ENCODE data around the gene KLHL25.
A peak's percentile ranks its signal among the peaks of the same experiment; 100 is the strongest.

Gene KLHL25

GRCh38 chr15:85794598-85795336, at the start of gene KLHL25:
TSS of gene KLHL25 (minus strand) at chr15:85794925. CDS start at chr15:85769810, 25,115 bp downstream.
- no peaks in the 10 kb centered on the region for H3K36me3 ChIP-seq (ENCODE audit: insufficient read depth, low read length)
- H3K27ac ChIP-seq (ENCODE audit: low read depth, low read length) = peak within 1 kb of the TSS; percentile 52; the same call in 1 of the 2 replicates
- peak within 1 kb of the TSS; percentile 93 for H2AFZ ChIP-seq (ENCODE audit: low read length, unreplicated experiment)
- H3K4me1 ChIP-seq (ENCODE audit: control insufficient read depth, insufficient read depth, low read length, unreplicated experiment) = peaks cover 12% of the 10 kb centered on the region
- peak within 1 kb of the TSS; percentile 98 for H3K4me3 ChIP-seq (ENCODE audit: low read depth, low read length)
- no peaks in the 10 kb centered on the region for H3K27me3 ChIP-seq (ENCODE audit: insufficient read depth, low read length)
- H3K79me2 ChIP-seq (ENCODE audit: control insufficient read depth, insufficient read depth, low read length, unreplicated experiment) = peaks cover 23% of the 10 kb centered on the region

- Histone ChIP-seq H3K36me3 (ENCODE audit: insufficient read depth, low read length) (no peaks in the 10 kb centered on the region), H3K79me2 (ENCODE audit: control insufficient read depth, insufficient read depth, low read length, unreplicated experiment) (no peaks in the 10 kb centered on the region), H3K4me3 (ENCODE audit: low read depth, low read length) (peak overlapping the region; percentile 62), H3K27me3 (ENCODE audit: insufficient read depth, low read length) (peaks cover 23% of the 10 kb centered on the region; the same call in 1 of the 2 replicates), H2AFZ (ENCODE audit: low read length, unreplicated experiment) (peak overlapping the region; percentile 37), H3K27ac (ENCODE audit: low read depth, low read length) (no peak overlapping the region), H3K4me1 (ENCODE audit: control insufficient read depth, insufficient read depth, low read length, unreplicated experiment) (no peaks in the 10 kb centered on the region)
Observed at GRCh38 chr15:85840802-85841152, 46.1 kb upstream of the KLHL25 start.

GRCh38 chr15:85840079-85840801, 45.5 kb upstream of the KLHL25 start:
- Histone ChIP-seq H3K79me2 (ENCODE audit: control insufficient read depth, insufficient read depth, low read length, unreplicated experiment) (no peaks in the 10 kb centered on the region), H2AFZ (ENCODE audit: low read length, unreplicated experiment) (peak overlapping the region; percentile 44), H3K4me1 (ENCODE audit: control insufficient read depth, insufficient read depth, low read length, unreplicated experiment) (no peaks in the 10 kb centered on the region), H3K27me3 (ENCODE audit: insufficient read depth, low read length) (peaks cover 17% of the 10 kb centered on the region; the same call in 1 of the 2 replicates), H3K27ac (ENCODE audit: low read depth, low read length) (no peak overlapping the region), H3K4me3 (ENCODE audit: low read depth, low read length) (peak overlapping the region; percentile 62), H3K36me3 (ENCODE audit: insufficient read depth, low read length) (no peaks in the 10 kb centered on the region)

DNA sequence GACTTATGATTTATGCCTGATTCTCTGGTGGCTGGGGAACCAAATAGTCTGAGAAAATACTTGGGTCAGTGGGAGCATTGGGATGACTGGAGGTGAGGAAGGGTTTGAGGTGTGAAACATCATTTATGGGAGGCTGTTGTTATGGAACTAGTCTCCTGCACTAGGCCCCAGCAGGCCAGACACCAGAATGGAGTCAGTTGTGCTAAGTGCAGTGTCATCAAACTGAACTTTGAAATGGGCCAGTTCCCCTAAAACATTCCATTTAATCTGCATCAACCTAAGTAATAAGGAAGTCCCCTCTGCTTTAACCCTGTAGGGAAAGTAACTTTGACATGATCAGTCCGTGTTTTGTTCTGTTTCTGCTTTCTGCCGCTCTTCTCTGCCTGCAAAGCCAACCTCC, 44.9 kb upstream of the KLHL25 start:
- Histone ChIP-seq H2AFZ (ENCODE audit: low read length, unreplicated experiment) (no peak overlapping the region), H3K36me3 (ENCODE audit: insufficient read depth, low read length) (no peaks in the 10 kb centered on the region), H3K79me2 (ENCODE audit: control insufficient read depth, insufficient read depth, low read length, unreplicated experiment) (no peaks in the 10 kb centered on the region), H3K27ac (ENCODE audit: low read depth, low read length) (no peak overlapping the region), H3K27me3 (ENCODE audit: insufficient read depth, low read length) (peaks cover 11% of the 10 kb centered on the region; the same call in 1 of the 2 replicates), H3K4me1 (ENCODE audit: control insufficient read depth, insufficient read depth, low read length, unreplicated experiment) (no peaks in the 10 kb centered on the region), H3K4me3 (ENCODE audit: low read depth, low read length) (no peak overlapping the region)

DNA sequence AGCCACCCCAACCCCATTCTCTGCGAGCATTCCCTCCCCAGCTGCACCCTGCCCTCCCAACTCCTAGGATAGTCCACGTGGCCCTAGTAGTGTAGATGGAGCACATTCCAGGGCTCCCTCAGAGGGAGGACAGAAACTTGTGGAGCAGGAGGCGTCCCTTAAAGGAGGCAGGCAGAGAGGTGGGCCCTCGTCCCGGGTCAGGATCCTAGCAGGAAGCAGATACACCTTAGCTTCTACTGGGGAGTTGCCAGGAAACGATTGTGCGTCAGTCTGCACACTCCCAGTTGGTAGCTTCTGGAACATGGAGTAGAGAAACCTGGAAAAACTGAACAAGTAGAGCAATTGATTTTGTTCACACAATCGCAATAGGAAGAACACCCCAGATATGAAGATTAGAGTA, 43.9 kb upstream of the KLHL25 start:
- Histone ChIP-seq H3K27me3 (ENCODE audit: insufficient read depth, low read length) (peaks cover 5% of the 10 kb centered on the region; the same call in 1 of the 2 replicates), H3K36me3 (ENCODE audit: insufficient read depth, low read length) (no peaks in the 10 kb centered on the region), H3K4me3 (ENCODE audit: low read depth, low read length) (no peak overlapping the region), H2AFZ (ENCODE audit: low read length, unreplicated experiment) (no peak overlapping the region), H3K4me1 (ENCODE audit: control insufficient read depth, insufficient read depth, low read length, unreplicated experiment) (no peaks in the 10 kb centered on the region), H3K79me2 (ENCODE audit: control insufficient read depth, insufficient read depth, low read length, unreplicated experiment) (no peaks in the 10 kb centered on the region), H3K27ac (ENCODE audit: low read depth, low read length) (no peak overlapping the region)

GRCh38 chr15:85837881-85838280, 43.2 kb upstream of the KLHL25 start:
- no peak overlapping the region for H3K4me3 ChIP-seq (ENCODE audit: low read depth, low read length)
- H3K79me2 ChIP-seq (ENCODE audit: control insufficient read depth, insufficient read depth, low read length, unreplicated experiment) = no peaks in the 10 kb centered on the region
- no peaks in the 10 kb centered on the region for H3K27me3 ChIP-seq (ENCODE audit: insufficient read depth, low read length)
- no peak overlapping the region for H3K27ac ChIP-seq (ENCODE audit: low read depth, low read length)
- H3K4me1 ChIP-seq (ENCODE audit: control insufficient read depth, insufficient read depth, low read length, unreplicated experiment) = no peaks in the 10 kb centered on the region
- no peak overlapping the region for H2AFZ ChIP-seq (ENCODE audit: low read length, unreplicated experiment)
- no peaks in the 10 kb centered on the region for H3K36me3 ChIP-seq (ENCODE audit: insufficient read depth, low read length)

DNA sequence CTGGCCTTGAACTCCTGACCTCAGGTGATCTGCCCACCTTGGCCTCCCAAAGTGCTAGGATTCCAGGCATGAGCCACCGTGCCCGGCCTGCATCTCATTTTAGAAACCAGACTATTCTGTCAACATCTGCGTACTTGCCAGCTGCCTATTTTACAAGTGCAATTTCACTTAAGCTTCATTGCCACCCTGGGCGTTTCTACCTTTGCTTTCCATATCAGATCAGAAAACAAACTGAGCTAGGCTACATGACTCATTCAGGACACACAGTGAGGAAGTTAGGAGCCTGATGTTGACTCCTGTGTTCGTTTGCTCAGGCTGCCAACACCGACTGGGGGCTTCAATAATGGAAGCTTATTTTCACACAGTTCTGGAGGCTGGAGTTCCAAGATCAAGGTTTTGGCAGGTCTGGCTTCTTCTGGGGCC, 42.3 kb upstream of the KLHL25 start:
- Histone ChIP-seq H3K79me2 (ENCODE audit: control insufficient read depth, insufficient read depth, low read length, unreplicated experiment) (no peaks in the 10 kb centered on the region), H3K4me3 (ENCODE audit: low read depth, low read length) (no peak overlapping the region), H3K27ac (ENCODE audit: low read depth, low read length) (no peak overlapping the region), H3K27me3 (ENCODE audit: insufficient read depth, low read length) (no peaks in the 10 kb centered on the region), H2AFZ (ENCODE audit: low read length, unreplicated experiment) (no peak overlapping the region), H3K36me3 (ENCODE audit: insufficient read depth, low read length) (no peaks in the 10 kb centered on the region), H3K4me1 (ENCODE audit: control insufficient read depth, insufficient read depth, low read length, unreplicated experiment) (no peaks in the 10 kb centered on the region)

- Histone ChIP-seq H3K27me3 (ENCODE audit: insufficient read depth, low read length) (no peaks in the 10 kb centered on the region), H3K4me1 (ENCODE audit: control insufficient read depth, insufficient read depth, low read length, unreplicated experiment) (no peaks in the 10 kb centered on the region)
Observed at GRCh38 chr15:85834651-85835050, 39.9 kb upstream of the KLHL25 start.

DNA sequence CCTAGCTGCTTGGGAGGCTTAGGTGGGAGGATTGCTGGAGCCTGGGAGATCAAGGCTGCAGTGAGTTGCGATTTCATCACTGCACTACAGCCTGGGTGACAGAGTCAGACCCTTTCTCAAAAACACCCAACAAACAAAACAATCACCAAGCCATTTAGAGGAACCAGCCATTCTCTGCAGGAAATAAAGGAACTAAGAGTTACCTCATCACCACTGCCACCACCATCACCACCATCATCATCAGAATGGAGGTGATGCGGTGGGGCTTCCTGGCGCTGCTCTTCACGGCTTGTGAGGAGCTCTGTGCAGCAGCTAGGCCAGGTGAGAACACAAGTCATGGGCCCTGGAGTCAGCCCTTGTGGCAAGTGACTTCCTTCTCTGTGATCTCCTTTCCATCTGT, 37.7 kb upstream of the KLHL25 start:
- Histone ChIP-seq H3K36me3 (ENCODE audit: insufficient read depth, low read length) (no peaks in the 10 kb centered on the region), H3K79me2 (ENCODE audit: control insufficient read depth, insufficient read depth, low read length, unreplicated experiment) (no peaks in the 10 kb centered on the region), H3K27ac (ENCODE audit: low read depth, low read length) (no peak overlapping the region), H2AFZ (ENCODE audit: low read length, unreplicated experiment) (no peak overlapping the region), H3K4me1 (ENCODE audit: control insufficient read depth, insufficient read depth, low read length, unreplicated experiment) (no peaks in the 10 kb centered on the region), H3K27me3 (ENCODE audit: insufficient read depth, low read length) (no peaks in the 10 kb centered on the region), H3K4me3 (ENCODE audit: low read depth, low read length) (no peak overlapping the region)

More at GRCh38 chr15:85834651-85835050, 39.9 kb upstream of the KLHL25 start:
- H2AFZ ChIP-seq (ENCODE audit: low read length, unreplicated experiment) = no peak overlapping the region
- no peak overlapping the region for H3K27ac ChIP-seq (ENCODE audit: low read depth, low read length)
- no peak overlapping the region for H3K4me3 ChIP-seq (ENCODE audit: low read depth, low read length)
- no peaks in the 10 kb centered on the region for H3K79me2 ChIP-seq (ENCODE audit: control insufficient read depth, insufficient read depth, low read length, unreplicated experiment)
- no peaks in the 10 kb centered on the region for H3K36me3 ChIP-seq (ENCODE audit: insufficient read depth, low read length)

- Histone ChIP-seq H3K79me2 (ENCODE audit: control insufficient read depth, insufficient read depth, low read length, unreplicated experiment) (no peaks in the 10 kb centered on the region), H3K4me3 (ENCODE audit: low read depth, low read length) (no peak overlapping the region), H3K36me3 (ENCODE audit: insufficient read depth, low read length) (no peaks in the 10 kb centered on the region), H3K27ac (ENCODE audit: low read depth, low read length) (no peak overlapping the region), H3K27me3 (ENCODE audit: insufficient read depth, low read length) (no peaks in the 10 kb centered on the region), H3K4me1 (ENCODE audit: control insufficient read depth, insufficient read depth, low read length, unreplicated experiment) (no peaks in the 10 kb centered on the region), H2AFZ (ENCODE audit: low read length, unreplicated experiment) (no peak overlapping the region)
Observed at GRCh38 chr15:85831415-85832113, 36.8 kb upstream of the KLHL25 start.
